Measurements from ENCODE around the gene HS6ST3.
"Not testable (repeated sequence)": the region's sequence is repeated elsewhere in the genome, so short reads cannot be mapped to it uniquely, and the experiment has no call there.

HS6ST3 gene

GRCh38 chr13:96093296-96094006, 3.5 kb downstream of the HS6ST3 start:
- no peak for DNase-seq

GRCh38 chr13:96100457-96101220, 10.7 kb downstream of the HS6ST3 start:
- DNase-seq = no peak

GRCh38 chr13:96104516-96104915, 14.6 kb downstream of the HS6ST3 start:
- DNase-seq = no peak

GRCh38 chr13:96108072-96108471, 18.2 kb downstream of the HS6ST3 start:
- not testable (repeated sequence) for DNase-seq

- no peak for DNase-seq
Measured at GRCh38 chr13:96109125-96109524, 19.2 kb downstream of the HS6ST3 start.

- DNase-seq = no peak
Measured at GRCh38 chr13:96112936-96113335, 23.0 kb downstream of the HS6ST3 start.

- not testable (repeated sequence) for DNase-seq
Measured at GRCh38 chr13:96115368-96115767, 25.5 kb downstream of the HS6ST3 start.

- DNase-seq = no peak
Measured at GRCh38 chr13:96119921-96120320, 30.0 kb downstream of the HS6ST3 start.

- DNase-seq = no peak
Measured at GRCh38 chr13:96130818-96131340, 41.0 kb downstream of the HS6ST3 start.

- DNase-seq = no peak
Measured at GRCh38 chr13:96141032-96141431, 51.1 kb downstream of the HS6ST3 start.

GRCh38 chr13:96159725-96160124, 69.8 kb downstream of the HS6ST3 start:
- DNase-seq = no peak

- DNase-seq = no peak
Measured at GRCh38 chr13:96161141-96161540, 71.2 kb downstream of the HS6ST3 start.

GRCh38 chr13:96165840-96166239, 75.9 kb downstream of the HS6ST3 start:
- no peak for DNase-seq

- no peak for DNase-seq
Measured at GRCh38 chr13:96172066-96172465, 82.2 kb downstream of the HS6ST3 start.

GRCh38 chr13:96178759-96179158, 88.9 kb downstream of the HS6ST3 start:
- no peak for DNase-seq

GRCh38 chr13:96179309-96179708, 89.4 kb downstream of the HS6ST3 start:
- DNase-seq = no peak

GRCh38 chr13:96181911-96182310, 92.0 kb downstream of the HS6ST3 start:
- DNase-seq = no peak

- DNase-seq = no peak
Measured at GRCh38 chr13:96185818-96186217, 95.9 kb downstream of the HS6ST3 start.

GRCh38 chr13:96191367-96191766, 101.5 kb downstream of the HS6ST3 start:
- DNase-seq = no peak

GRCh38 chr13:96193728-96194310, 103.9 kb downstream of the HS6ST3 start:
- DNase-seq = no peak

- DNase-seq = no peak
Measured at GRCh38 chr13:96198038-96198437, 108.1 kb downstream of the HS6ST3 start.

GRCh38 chr13:96199315-96199714, 109.4 kb downstream of the HS6ST3 start:
- no peak for DNase-seq

- DNase-seq = no peak
Measured at GRCh38 chr13:96200810-96201209, 110.9 kb downstream of the HS6ST3 start.

- DNase-seq = no peak
Measured at GRCh38 chr13:96202315-96202714, 112.4 kb downstream of the HS6ST3 start.
